H1 (cell line): Measurements from ENCODE around the gene SAFB. TPM values are rescaled to one million over a fixed set of nuclear protein-coding genes. Genes with fewer than 3 reads are reported as not detected.

ENCODE experiments used
- CHD1 ChIP-seq: IDR thresholded peaks from 2 replicates; pipeline ENCODE4 v1.6.1; 2012; ENCODE audit warnings: low read depth, low read length, improper control_type of control experiment
- EP300 ChIP-seq, 2 experiments: IDR thresholded peaks; 1 replicate in 1 of 2; 2 replicates in 1 of 2; pipeline ENCODE4 v1.6.1; 2011 to 2012; ENCODE audit warnings: low read depth in 2 of 2, low read length in 2 of 2, mild to moderate bottlenecking in 2 of 2, borderline replicate concordance in 1 of 2, inconsistent platforms in 1 of 2, moderate library complexity in 1 of 2
- POLR2A ChIP-seq, 2 experiments: IDR thresholded peaks; 1 replicate in 1 of 2; 2 replicates in 1 of 2; pipeline ENCODE4 v1.6.1; 2011; ENCODE audit warnings: low read depth in 2 of 2, low read length in 2 of 2, mild to moderate bottlenecking in 2 of 2; ENCODE audit errors: control extremely low read depth in 1 of 2
- POU5F1 ChIP-seq: IDR thresholded peaks from 2 replicates; pipeline ENCODE4 v1.6.1; 2011; ENCODE audit warnings: low read depth, mild to moderate bottlenecking, low read length, moderate library complexity
- SIRT6 ChIP-seq: IDR thresholded peaks from one replicate; pipeline ENCODE4 v1.7.1; 2012; ENCODE audit warnings: low read length, inconsistent platforms
- polyA plus RNA-seq, 7 experiments: library from polyadenylated mRNA; depleted of rRNA in 3 of 7; stranded (reverse) in 5 of 7; unstranded in 2 of 7; fragments of >200 nt in 5 of 7; fragments of 200-250 nt in 2 of 7; gene quantifications; 1 replicate in 5 of 7; 2 replicates in 1 of 7; 4 replicates in 1 of 7; pipeline versions ENCODE4 v1.2.1 to v1.2.3, GENCODE V29; 2011 to 2013; ENCODE audit warnings: missing spikeins in 2 of 7, mixed read lengths in 2 of 7
- total RNA-seq: library from RNA; stranded (reverse); fragmentation: NEBNext Ultra II Directional; extraction: Animal tissue kit (Norgen Biotek cat#: 25700); gene quantifications from 2 replicates; pipeline ENCODE4 v1.2.1, GENCODE V29; 2021

The SAFB gene
- total and polyA plus RNA-seq, 2 of the 8 experiments (the other 6 are each of a cell fraction or from before 2014, with no cell fraction given) = 27.0 to 110 TPM

DNA sequence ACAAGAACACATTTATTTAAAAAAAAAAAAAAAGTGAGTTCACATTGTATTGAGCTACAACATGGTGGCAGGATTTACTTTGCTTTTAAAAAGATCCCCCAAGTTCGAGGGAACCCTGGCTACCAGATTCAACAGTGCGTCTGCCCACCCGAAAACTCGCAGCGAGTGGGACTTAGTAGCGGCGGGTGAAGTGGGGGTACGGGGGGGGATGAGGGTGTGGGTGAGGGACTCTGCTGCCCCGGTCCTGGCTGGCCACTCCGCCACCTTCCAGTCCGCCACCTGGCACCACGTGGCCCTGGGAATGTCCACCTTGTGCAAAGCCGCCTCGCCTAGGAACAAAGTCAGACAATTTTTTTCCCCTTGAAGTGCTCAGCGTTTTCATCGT is 35.8 kb upstream of the SAFB start (continued):
- TF ChIP-seq EP300 (IDR thresholded peaks at IDR 0.05; ENCODE audit: borderline replicate concordance in 1 of 2, low read depth in 2 of 2, low read length in 2 of 2) (no peak), POU5F1 (no peak), SIRT6 (no peak), CHD1 (no peak), POLR2A (IDR thresholded peaks at IDR 0.05; ENCODE audit: control extremely low read depth in 1 of 2, low read depth in 2 of 2, low read length in 2 of 2) (no peak)
- TF ChIP-seq, all 59 proteins: peak for 0
